ENCODE data around the gene SIX6. TPM values are rescaled to one million over a fixed set of nuclear protein-coding genes. Genes with fewer than 3 reads are reported as not detected.

The SIX6 gene
- polyA plus RNA-seq, 4 donors, result not detected

DNA sequence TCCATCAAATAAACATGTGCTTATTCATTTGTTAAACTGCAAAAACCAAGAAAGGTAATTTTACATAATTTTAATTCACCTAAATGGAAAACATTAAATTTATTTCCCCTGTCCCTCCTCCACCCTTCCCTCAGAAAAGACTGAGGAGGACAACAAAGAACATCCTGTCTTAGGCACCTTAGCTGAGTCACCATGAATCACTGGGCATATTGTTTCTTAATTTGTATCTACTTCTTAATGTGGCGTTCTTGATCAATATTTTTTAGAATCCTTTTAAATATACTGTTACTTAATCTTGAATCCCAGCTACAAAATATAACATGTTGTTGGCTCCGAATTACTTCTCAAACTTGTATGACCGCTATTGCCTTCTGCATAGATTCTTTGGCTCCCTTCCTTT, 23.5 kb downstream of the SIX6 start:
- 55 to 61% (median 60%) methylated on average over 3 of the region's 3 CpGs for WGBS, 3 donors

DNA sequence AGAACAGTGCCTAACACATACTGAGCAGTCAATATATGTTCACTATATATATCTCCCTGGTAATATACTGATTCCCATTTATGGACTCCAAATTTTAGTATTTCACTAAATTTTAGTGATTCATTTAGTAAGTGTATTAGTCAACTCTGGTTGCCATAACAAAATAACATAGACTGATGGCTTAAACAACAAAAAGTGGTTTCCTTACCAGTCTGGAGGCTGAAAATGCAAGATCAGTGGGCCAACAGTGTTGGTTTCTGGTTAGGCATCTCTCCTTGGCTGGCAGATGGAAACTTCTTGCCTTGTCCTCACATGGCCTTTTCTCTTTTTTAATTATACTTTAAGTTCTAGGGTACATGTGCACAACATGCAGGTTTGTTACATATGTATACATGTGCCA, 28.7 kb downstream of the SIX6 start:
- FAIRE-seq (no peak), DNase-seq (no peak)
- Histone ChIP-seq H3K27ac (ENCODE audit: low read depth in 1 of 3, low read length in 2 of 3) (no peak overlapping the region), H3K4me3 (ENCODE audit: low read depth in 1 of 3, low read length in 3 of 3) (no peak overlapping the region), H3K4me1 (ENCODE audit: control insufficient read depth in 3 of 3, insufficient read depth in 2 of 3, low read depth in 1 of 3, low read length in 2 of 3) (no peaks in the 10 kb centered on the region), H3K9me3 (ENCODE audit: control insufficient read depth in 2 of 2, insufficient read depth in 1 of 2, low read depth in 1 of 2, low read length in 1 of 2) (no peaks in the 10 kb centered on the region), H3K27me3 (ENCODE audit: control insufficient read depth in 3 of 3, insufficient read depth in 3 of 3, low read length in 3 of 3) (peaks cover 0 to 3% (median 2%) of the 10 kb centered on the region in 3 donors), H3K36me3 (ENCODE audit: control insufficient read depth in 3 of 3, insufficient read depth in 2 of 3, low read depth in 1 of 3, low read length in 3 of 3) (no peaks in the 10 kb centered on the region)

More for the DNA sequence above, 23.5 kb downstream of the SIX6 start:
- Histone ChIP-seq H3K9me3 (ENCODE audit: control insufficient read depth in 2 of 2, insufficient read depth in 1 of 2, low read depth in 1 of 2, low read length in 1 of 2) (no peaks in the 10 kb centered on the region), H3K36me3 (ENCODE audit: control insufficient read depth in 3 of 3, insufficient read depth in 2 of 3, low read depth in 1 of 3, low read length in 3 of 3) (no peaks in the 10 kb centered on the region), H3K27ac (ENCODE audit: low read depth in 1 of 3, low read length in 2 of 3) (no peak overlapping the region), H3K27me3 (ENCODE audit: control insufficient read depth in 3 of 3, insufficient read depth in 3 of 3, low read length in 3 of 3) (peaks cover 0 to 10% (median 3%) of the 10 kb centered on the region in 3 donors), H3K4me3 (ENCODE audit: low read depth in 1 of 3, low read length in 3 of 3) (no peak overlapping the region), H3K4me1 (ENCODE audit: control insufficient read depth in 3 of 3, insufficient read depth in 2 of 3, low read depth in 1 of 3, low read length in 2 of 3) (no peaks in the 10 kb centered on the region)
- FAIRE-seq, result no peak
- DNase-seq, result no peak

DNA sequence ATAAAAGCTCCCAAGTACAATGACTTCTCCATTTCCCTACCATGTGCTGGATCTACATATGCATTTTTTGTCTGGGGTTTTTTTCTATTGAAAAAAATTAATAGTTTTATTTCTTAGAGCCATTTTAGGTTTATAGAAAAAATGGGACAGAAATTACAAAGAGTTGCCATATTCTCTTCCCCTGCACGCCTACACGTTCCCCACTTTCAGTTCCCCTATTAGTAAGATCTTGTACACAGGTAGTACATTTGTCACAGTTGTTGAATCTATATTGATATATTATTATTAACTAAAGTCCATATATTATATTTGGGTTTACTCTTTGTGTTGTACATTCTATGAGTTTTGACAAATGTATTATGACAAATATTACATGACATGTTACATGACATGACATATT, 35.7 kb downstream of the SIX6 start:
- no peaks in the 10 kb centered on the region for H3K27me3 ChIP-seq (ENCODE audit: control insufficient read depth in 3 of 3, insufficient read depth in 3 of 3, low read length in 3 of 3)
- no peak overlapping the region for H3K27ac ChIP-seq (ENCODE audit: low read depth in 1 of 3, low read length in 2 of 3)
- no peaks in the 10 kb centered on the region for H3K9me3 ChIP-seq (ENCODE audit: control insufficient read depth in 2 of 2, insufficient read depth in 1 of 2, low read depth in 1 of 2, low read length in 1 of 2)
- no peak overlapping the region for H3K4me3 ChIP-seq (ENCODE audit: low read depth in 1 of 3, low read length in 3 of 3)
- no peaks in the 10 kb centered on the region for H3K4me1 ChIP-seq (ENCODE audit: control insufficient read depth in 3 of 3, insufficient read depth in 2 of 3, low read depth in 1 of 3, low read length in 2 of 3)
- H3K36me3 ChIP-seq (ENCODE audit: control insufficient read depth in 3 of 3, insufficient read depth in 2 of 3, low read depth in 1 of 3, low read length in 3 of 3), result no peaks in the 10 kb centered on the region
- FAIRE-seq, result no peak
- WGBS, 3 donors, result 71 to 81% (median 78%) methylated on average over 2 of the region's 2 CpGs
- no peak for DNase-seq

DNA sequence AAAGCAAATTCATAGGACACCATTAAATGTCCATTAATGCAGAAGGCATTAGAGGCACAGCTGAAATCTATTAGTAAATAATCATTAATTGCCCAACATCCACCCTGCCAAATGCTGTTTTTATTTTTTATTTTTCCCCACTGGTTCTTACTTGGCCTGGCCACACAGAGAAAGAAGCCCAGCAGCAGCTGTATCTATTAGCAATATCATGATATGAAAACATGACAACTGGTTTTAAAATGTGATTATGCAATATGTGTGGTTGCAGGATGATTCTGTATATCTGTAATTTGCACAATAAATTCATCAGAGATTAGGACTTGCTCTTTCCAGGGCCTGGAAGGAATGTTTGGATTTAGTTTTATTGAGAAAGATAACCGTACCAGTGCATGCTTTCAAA, 44.9 kb downstream of the SIX6 start:
- FAIRE-seq, result no peak
- WGBS, 3 donors, result 25 to 52% (median 48%) methylated on average over 1 of the region's 1 CpG

DNA sequence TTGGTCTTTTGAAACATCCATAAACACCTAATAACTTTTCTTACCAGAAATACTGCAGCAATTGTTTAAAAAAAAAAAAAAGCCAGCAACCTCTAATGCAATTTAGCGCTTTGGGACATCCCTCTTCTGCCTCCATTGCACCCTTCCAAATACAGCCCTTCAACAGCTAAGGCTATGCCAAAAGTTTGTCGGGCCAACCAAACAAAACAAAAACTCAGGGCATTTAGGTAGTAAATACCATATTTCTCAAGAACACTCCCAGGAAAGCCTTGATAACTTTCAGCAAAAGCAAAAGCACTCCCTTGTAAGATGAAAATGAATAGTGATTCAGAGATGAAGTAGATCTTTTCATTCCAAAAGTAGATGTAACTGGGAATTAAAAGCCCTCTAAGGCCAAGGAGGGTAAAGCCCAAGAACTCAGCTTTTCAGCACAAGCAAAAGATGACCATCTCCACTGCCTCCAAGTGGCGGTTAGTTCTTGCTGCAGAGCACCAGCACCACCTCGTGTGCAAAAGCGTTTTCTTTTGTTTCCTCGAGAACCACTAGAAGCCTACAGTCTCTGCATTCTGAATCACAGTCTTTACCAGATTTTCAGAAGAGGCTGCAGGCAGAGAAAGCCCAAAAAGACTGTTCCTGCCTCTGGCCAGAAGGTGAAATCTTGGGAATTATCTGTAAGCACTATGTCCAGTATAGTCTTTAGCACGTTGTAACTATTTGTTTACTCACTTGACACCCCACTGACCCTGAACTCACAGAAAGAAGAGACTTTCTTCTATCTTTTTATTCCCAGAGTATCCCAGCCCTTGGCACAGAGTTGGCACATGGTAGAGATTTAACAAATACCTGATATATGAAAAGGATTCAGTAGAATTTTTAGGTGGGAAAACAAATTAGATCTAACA, 53.1 kb downstream of the SIX6 start:
- Histone ChIP-seq H3K36me3 (ENCODE audit: control insufficient read depth in 3 of 3, insufficient read depth in 2 of 3, low read depth in 1 of 3, low read length in 3 of 3) (no peaks in the 10 kb centered on the region), H3K4me1 (ENCODE audit: control insufficient read depth in 3 of 3, insufficient read depth in 2 of 3, low read depth in 1 of 3, low read length in 2 of 3) (no peaks in the 10 kb centered on the region), H3K27ac (ENCODE audit: low read depth in 1 of 3, low read length in 2 of 3) (no peak overlapping the region), H3K27me3 (ENCODE audit: control insufficient read depth in 3 of 3, insufficient read depth in 3 of 3, low read length in 3 of 3) (no peaks in the 10 kb centered on the region), H3K9me3 (ENCODE audit: control insufficient read depth in 2 of 2, insufficient read depth in 1 of 2, low read depth in 1 of 2, low read length in 1 of 2) (no peaks in the 10 kb centered on the region), H3K4me3 (ENCODE audit: low read depth in 1 of 3, low read length in 3 of 3) (no peak overlapping the region)
- FAIRE-seq (no peak), DNase-seq (peak; percentile 28 to 52)
- WGBS, 3 donors, result 27 to 29% (median 28%) methylated on average over 7 of the region's 7 CpGs

More for the DNA sequence above, 44.9 kb downstream of the SIX6 start:
- Histone ChIP-seq H3K4me3 (ENCODE audit: low read depth in 1 of 3, low read length in 3 of 3) (no peak overlapping the region), H3K27me3 (ENCODE audit: control insufficient read depth in 3 of 3, insufficient read depth in 3 of 3, low read length in 3 of 3) (no peaks in the 10 kb centered on the region), H3K27ac (ENCODE audit: low read depth in 1 of 3, low read length in 2 of 3) (no peak overlapping the region), H3K9me3 (ENCODE audit: control insufficient read depth in 2 of 2, insufficient read depth in 1 of 2, low read depth in 1 of 2, low read length in 1 of 2) (no peaks in the 10 kb centered on the region), H3K4me1 (ENCODE audit: control insufficient read depth in 3 of 3, insufficient read depth in 2 of 3, low read depth in 1 of 3, low read length in 2 of 3) (no peaks in the 10 kb centered on the region), H3K36me3 (ENCODE audit: control insufficient read depth in 3 of 3, insufficient read depth in 2 of 3, low read depth in 1 of 3, low read length in 3 of 3) (no peaks in the 10 kb centered on the region)
- DNase-seq, result no peak

Other genes starting within 250 kb of the SIX6 start
- under 1 TPM in 1 of 4 donors, not detected in 3; 0.06 TPM for gene C14orf39, start 23.1 kb upstream of the SIX6 start, polyA plus RNA-seq
- under 1 TPM in 3 of 4 donors, not detected in 1; 0.18 to 0.32 (median 0.27) TPM for gene SIX1, start 140.3 kb downstream of the SIX6 start, polyA plus RNA-seq
- under 1 TPM in 2 of 4 donors, not detected in 2; 0.12 to 0.25 TPM for gene SIX4, start 215.2 kb downstream of the SIX6 start, polyA plus RNA-seq
- gene MNAT1, start 225.6 kb downstream of the SIX6 start, polyA plus RNA-seq, result 10 to 100 TPM in 3 of 4 donors, 1 to 10 TPM in 1; 9.5 to 28.7 (median 12.8) TPM

Measured in small intestine (tissue), 7 donors.